ENCODE data around the gene SYNGR3.

DNA sequence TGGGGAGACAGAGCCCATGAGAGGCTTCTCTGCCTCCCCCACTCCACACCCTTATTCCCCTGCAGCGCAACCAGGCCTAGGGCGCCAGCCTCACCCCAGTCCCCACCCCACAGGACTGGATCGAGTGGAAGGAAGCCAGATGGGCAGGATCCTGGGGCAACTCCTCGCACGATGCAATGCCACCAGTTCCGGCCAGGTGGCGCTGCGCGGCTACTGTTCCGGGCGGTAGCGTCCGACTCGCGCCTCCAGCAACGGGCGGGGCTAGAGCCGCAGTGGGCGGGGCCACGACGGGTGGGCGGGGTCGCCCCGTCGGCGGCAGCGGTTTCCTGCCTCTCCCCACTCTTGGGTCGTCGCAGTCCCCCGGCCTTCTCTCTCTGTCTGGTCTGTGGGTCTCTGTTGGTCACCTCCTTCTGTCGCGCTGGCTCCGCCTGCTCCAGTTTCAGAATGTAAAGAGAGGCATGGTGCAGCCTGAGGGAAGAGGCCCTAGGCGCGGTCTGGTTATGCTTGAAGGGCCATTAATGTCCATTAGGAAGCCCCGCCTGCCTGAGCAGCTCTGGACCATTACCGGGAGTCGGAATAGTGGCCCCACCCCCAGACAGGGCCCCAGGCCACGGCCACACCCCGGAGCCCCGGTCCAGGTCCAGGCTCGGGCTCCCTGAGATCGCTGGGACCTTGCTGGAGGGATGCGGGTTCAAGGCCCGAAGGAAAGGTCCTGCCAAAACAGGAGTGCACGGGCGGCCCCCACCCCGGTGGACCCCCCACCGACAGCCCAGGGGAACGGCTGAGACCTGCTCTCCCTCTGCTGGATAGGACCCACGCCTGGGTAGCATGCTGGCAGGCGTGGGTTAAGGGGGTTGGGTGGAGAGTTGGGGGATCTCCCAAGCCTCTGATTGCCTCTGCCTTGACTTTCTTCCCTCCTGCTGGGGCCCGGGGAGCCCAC is 33.6 kb downstream of the SYNGR3 start:
- TF ChIP-seq CTCF (IDR thresholded peaks at IDR 0.05) (peak; percentile 97 to 100 (median 99)), POLR2AphosphoS5 (IDR thresholded peaks at IDR 0.05) (peak; percentile 88)

All from prostate gland (tissue), 2 donors.